ENCODE data around the gene TRIM52. TPM values are rescaled to one million over a fixed set of nuclear protein-coding genes. Genes with fewer than 3 reads are reported as not detected.
A peak's percentile ranks its signal among the peaks of the same experiment; 100 is the strongest.

The TRIM52 gene
- total and polyA plus RNA-seq, 8 donors, result 5.6 to 18.1 (median 8.7) TPM

DNA sequence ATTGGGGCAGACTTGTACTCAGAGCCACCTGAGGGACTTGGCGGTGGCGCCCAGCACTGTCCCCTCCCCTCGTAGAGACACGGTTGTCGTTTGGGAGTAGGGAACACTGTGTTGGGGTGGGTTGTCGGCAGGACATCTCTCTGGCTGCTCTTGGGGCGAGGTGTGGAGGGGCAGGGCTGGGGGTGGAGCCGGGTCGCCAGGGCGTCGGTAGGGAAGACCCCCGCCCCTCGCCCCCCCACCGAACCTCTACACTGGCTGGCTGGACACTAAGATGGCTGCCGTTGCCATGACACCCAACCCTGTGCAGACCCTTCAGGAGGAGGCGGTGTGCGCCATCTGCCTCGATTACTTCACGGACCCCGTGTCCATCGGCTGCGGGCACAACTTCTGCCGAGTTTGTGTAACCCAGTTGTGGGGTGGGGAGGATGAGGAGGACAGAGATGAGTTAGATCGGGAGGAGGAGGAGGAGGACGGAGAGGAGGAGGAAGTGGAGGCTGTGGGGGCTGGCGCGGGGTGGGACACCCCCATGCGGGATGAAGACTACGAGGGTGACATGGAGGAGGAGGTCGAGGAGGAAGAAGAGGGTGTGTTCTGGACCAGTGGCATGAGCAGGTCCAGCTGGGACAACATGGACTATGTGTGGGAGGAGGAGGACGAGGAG is 37.1 kb downstream of the TRIM52 start:
- WGBS, 2 donors, result 2% methylated on average over 29 to 30 of the region's 31 CpGs
- Histone ChIP-seq H3K27me3 (no peaks in the 10 kb centered on the region), H3K4me1 (peaks cover 0 to 3% (median 0%) of the 10 kb centered on the region in 3 donors), H3K4me3 (peak overlapping the region; percentile 59 to 93 (median 74)), H3K27ac (peak overlapping the region; percentile 79 to 93 (median 90)), H3K36me3 (no peaks in the 10 kb centered on the region), H3K9me3 (no peaks in the 10 kb centered on the region)
- peak in 2 of 4 donors; percentile 0 to 2 for ATAC-seq
- FAIRE-seq, result no peak
- intact Hi-C loops (cut with DNase I), result no loop called here
- TF ChIP-seq, protein P1, sequence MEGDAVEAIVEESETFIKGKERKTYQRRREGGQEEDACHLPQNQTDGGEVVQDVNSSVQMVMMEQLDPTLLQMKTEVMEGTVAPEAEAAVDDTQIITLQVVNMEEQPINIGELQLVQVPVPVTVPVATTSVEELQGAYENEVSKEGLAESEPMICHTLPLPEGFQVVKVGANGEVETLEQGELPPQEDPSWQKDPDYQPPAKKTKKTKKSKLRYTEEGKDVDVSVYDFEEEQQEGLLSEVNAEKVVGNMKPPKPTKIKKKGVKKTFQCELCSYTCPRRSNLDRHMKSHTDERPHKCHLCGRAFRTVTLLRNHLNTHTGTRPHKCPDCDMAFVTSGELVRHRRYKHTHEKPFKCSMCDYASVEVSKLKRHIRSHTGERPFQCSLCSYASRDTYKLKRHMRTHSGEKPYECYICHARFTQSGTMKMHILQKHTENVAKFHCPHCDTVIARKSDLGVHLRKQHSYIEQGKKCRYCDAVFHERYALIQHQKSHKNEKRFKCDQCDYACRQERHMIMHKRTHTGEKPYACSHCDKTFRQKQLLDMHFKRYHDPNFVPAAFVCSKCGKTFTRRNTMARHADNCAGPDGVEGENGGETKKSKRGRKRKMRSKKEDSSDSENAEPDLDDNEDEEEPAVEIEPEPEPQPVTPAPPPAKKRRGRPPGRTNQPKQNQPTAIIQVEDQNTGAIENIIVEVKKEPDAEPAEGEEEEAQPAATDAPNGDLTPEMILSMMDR (IDR thresholded peaks at IDR 0.05), result no peak
- DNase-seq, result peak in 1 of 6 donors; percentile 72

DNA sequence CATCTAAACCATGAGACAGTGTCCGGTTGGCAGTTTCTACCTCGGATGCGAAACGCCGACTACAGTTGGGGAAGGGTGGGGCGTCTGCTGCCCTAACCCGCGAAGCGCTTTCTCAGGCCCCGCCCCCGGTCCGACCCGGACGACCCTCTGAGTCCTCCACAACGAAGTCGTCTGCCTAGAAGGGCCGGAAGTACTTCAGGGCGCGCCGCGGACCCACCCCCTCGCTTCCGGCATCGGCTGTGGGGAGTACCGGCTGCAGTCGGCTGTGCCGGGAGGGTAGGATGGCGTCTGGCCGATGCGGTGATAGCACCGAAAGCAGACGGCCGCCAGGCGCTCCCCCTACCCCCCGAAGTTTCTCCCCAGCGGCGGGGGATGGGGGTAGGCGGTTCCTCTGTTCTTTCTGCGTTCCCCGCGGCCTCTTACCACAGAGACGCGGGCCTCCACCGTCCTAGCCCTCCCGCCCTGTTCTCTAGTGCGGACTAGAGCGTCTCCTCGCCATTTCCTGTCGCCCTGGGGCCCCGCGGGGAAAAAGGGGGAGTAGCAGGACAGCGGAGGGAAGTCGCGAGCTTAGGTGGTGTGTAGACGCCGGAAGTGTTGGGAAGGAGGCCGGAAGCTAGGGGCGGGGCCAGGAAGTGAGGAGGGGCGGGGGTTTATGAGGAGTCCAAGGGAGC is 37.8 kb downstream of the TRIM52 start, which contains the start of gene TRIM41:
TRIM41 (plus strand) TSS at position 224 of the 671 bp plus-strand sequence. CDS start 719 bp downstream, outside the sequence.
- no peak for FAIRE-seq
- 0% methylated on average over 58 to 59 of the region's 59 CpGs for WGBS, 2 donors
- no peaks in the 10 kb centered on the region for H3K9me3 ChIP-seq

DNA sequence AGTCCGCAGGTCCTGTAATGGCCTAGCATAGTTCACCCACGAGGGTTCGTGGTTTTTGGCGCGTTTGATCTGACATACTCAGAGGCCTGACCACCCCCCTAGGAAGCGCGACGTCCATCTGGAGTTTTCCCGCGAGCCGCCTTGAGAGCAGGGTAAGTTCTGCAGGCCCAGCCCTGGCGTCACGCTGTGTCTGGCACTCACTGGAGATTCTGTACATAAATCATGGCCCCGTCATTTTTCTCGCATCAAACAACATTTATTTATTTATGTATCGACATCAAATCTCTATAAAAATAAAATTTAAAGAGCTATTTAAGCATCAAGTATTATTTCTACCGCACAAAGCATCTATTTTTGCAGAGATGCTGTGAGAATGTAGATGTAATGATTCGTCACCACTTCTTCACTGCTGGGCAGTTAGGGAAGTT is 38.3 kb downstream of the TRIM52 start:
- intact Hi-C loops (cut with DNase I), result no loop called here
- no peaks in the 10 kb centered on the region for H3K27me3 ChIP-seq
- H3K4me3 ChIP-seq, result peak overlapping the region; percentile 59 to 93 (median 74)
- TF ChIP-seq, protein P1 (IDR thresholded peaks at IDR 0.05), result no peak
- DNase-seq, result no peak
- H3K27ac ChIP-seq, result peak overlapping the region; percentile 79 to 93 (median 90)
- H3K4me1 ChIP-seq, result peaks cover 0 to 10% (median 0%) of the 10 kb centered on the region in 3 donors
- no peaks in the 10 kb centered on the region for H3K9me3 ChIP-seq
- peak; percentile 10 to 25 (median 17) for ATAC-seq
- 0 to 1% methylated on average over 18 of the region's 18 CpGs for WGBS, 2 donors
- H3K36me3 ChIP-seq, result no peaks in the 10 kb centered on the region
- FAIRE-seq, result no peak

More for the DNA sequence above, 37.8 kb downstream of the TRIM52 start, which contains the start of gene TRIM41:
- ATAC-seq (peak; percentile 82 to 90 (median 84)), DNase-seq (peak; percentile 94 to 98 (median 96))
- H3K4me1 ChIP-seq, result peaks cover 0 to 8% (median 0%) of the 10 kb centered on the region in 3 donors
- peak within 1 kb of the TSS; percentile 59 to 93 (median 74) for H3K4me3 ChIP-seq
- H3K27me3 ChIP-seq, result no peaks in the 10 kb centered on the region
- intact Hi-C loops (cut with DNase I), result no loop called here
- TF ChIP-seq, protein P1 (IDR thresholded peaks at IDR 0.05), result no peak
- no peaks in the 10 kb centered on the region for H3K36me3 ChIP-seq
- peak within 1 kb of the TSS; percentile 79 to 93 (median 90) for H3K27ac ChIP-seq

DNA sequence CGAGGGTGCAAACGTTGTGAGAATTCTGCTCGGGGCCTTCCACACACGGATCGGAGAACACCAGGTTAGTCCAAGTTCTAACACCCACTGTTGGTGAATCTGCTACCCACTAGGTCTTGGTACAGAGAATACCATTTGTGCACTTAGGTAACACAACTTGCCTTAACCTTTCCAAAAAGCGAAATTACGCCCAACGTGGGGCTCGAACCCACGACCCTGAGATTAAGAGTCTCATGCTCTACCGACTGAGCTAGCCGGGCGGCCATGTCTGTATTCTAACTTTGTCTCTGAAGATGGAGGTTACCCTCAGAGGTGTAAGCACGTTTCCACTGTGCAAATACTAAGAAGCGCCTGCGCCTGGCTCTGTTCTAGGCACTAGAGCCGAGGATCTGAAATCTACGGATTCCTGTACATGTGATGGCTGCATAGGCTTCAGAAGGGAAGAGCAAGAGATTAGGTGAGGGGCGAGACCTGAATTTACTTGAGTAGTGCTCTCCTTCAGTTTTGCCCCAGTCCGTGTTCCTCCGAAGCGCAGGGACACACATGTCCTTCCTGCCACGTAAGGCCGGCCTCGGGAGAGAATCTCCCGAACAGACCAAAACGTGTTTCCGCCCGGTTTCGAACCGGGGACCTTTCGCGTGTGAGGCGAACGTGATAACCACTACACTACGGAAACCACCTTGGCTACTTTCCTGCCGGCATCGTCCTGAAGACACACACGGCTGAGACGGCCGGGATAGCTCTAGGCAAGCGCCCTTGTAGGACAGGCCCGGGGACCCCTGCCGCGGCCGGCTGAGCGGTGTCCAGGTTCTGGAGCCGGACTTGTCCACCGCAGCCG is 38.9 kb downstream of the TRIM52 start:
- WGBS, 2 donors, result 2 to 4% methylated on average over 50 of the region's 50 CpGs
- peak; percentile 64 to 80 (median 67) for ATAC-seq
- Histone ChIP-seq H3K36me3 (no peaks in the 10 kb centered on the region), H3K27ac (peak overlapping the region; percentile 79 to 93 (median 90)), H3K4me3 (peak overlapping the region; percentile 59 to 93 (median 74)), H3K27me3 (no peaks in the 10 kb centered on the region), H3K4me1 (peaks cover 0 to 14% (median 4%) of the 10 kb centered on the region in 3 donors), H3K9me3 (no peaks in the 10 kb centered on the region)
- peak; percentile 88 to 100 (median 96) for DNase-seq
- no peak for FAIRE-seq
- intact Hi-C loops (cut with DNase I), result no loop called here
- TF ChIP-seq, protein P1 (IDR thresholded peaks at IDR 0.05), result no peak

Measured in pancreas (tissue), 10 donors.